Motor neuron (in vitro differentiated cells): Measurements from ENCODE around the gene GARIN3. TPM values are rescaled to one million over a fixed set of nuclear protein-coding genes. Genes with fewer than 3 reads are reported as not detected.
"Not testable (repeated sequence)": the region's sequence is repeated elsewhere in the genome, so short reads cannot be mapped to it uniquely, and the experiment has no call there.

Experiments
- ATAC-seq, 8 experiments: fragments of 200-7000 bp; cut with Tn5 transposase; replicated peaks in 6 of 8; 2 replicates each; pipeline ENCODE4 v1.8.0; 2021; ENCODE audit warnings: mild to moderate bottlenecking in 8 of 8, moderate library complexity in 8 of 8
- H3K27ac ChIP-seq, 2 donors: fragments of 250-450 bp; sonication (Bioruptor Pico); 2 replicates each; pipeline ENCODE4 v1.9.0; 2021; ENCODE audit warnings: antibody characterized with exemption in 2 of 2, mild to moderate bottlenecking in 2 of 2, moderate library complexity in 1 of 2
- H3K4me1 ChIP-seq, 2 donors: fragments of 250-450 bp; sonication (Bioruptor Pico); replicated peaks in 1 of 2; 2 replicates each; pipeline ENCODE4 v1.6.1; 2021; ENCODE audit warnings: antibody characterized with exemption in 2 of 2, mild to moderate bottlenecking in 2 of 2, moderate library complexity in 1 of 2
- H3K4me3 ChIP-seq, 5 donors: fragments of 250-450 bp; sonication (Bioruptor Pico); 2 replicates each; pipeline ENCODE4 v1.9.0; 2021; ENCODE audit warnings: antibody characterized with exemption in 5 of 5, mild to moderate bottlenecking in 5 of 5, moderate library complexity in 4 of 5
- WGBS, 10 experiments: fragments of 450-650 bp; shearing (Covaris generic); methylation state at CpG; one replicate each; pipeline ENCODE4 v1.0.0; 2022; 5-methylcytosine and 5-hydroxymethylcytosine counted together
- in situ Hi-C, 9 experiments: fragments of 400-800 bp; cut with MboI; loops; one replicate each; pipeline ENCODE4 v1.15.0; 2021; ENCODE audit warnings: low sequenced_read_pairs in 9 of 9, low pct_unique_long_range_greater_than_20kb in 2 of 9; ENCODE audit not compliant: unreplicated experiment in 9 of 9
- total RNA-seq, 8 experiments: library from RNA; unstranded; fragments of 300-600 nt; gene quantifications; 2 replicates each; pipeline versions ENCODE4 v1.2.3 to v1.2.4, GENCODE V29; 2022

GARIN3 gene
- total RNA-seq = under 1 TPM in 4 of 8 experiments, not detected in 4; 0.14 to 0.54 (median 0.31) TPM

DNA sequence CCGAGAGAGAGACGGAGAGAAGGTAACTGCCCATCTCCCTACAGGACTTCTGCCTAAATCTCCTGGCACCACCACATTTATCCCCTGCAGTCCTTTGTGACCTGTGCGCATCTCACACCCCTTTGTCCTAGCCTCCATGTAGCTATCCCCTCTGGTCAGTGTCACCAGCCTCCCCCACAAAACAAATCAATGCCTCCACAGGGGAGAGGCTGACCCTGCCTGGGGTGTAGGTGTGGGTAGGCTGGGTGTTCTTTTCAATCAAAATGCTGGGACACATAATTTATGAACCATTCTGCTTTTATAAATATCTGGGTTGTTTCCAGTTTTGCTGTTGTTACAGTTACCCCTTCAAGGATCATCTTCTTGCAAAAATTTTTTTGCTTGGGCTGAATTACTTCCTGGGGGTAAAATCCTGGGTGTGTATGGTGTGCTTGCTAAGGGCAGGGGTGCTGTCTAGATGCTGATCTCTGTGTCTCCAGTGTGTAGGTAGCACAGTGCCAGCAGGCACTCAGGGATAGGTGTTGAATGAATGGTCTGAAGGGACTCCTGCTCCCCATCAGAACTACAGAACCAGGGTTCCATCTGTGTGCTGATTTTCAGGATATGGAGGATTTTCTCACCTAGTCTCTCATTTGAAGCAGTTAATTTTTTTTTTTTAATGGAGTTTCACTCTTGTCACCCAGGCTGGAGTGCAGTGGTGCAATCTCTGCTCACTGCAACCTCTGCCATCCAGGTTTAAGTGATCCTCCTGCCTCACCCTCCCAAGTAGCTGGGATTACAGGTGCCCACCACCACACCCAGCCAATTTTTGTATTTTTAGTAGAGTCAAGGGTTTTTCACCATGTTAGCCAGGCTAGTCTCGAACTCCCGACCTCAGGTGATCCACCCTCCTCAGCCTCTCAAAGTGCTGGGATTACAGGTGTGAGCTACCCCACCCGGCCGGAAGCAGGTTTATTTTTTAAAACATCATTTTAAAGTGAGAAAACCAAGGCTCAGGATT lies at the start of gene GARIN3:
Gene GARIN3 (minus strand): TSS at position 51 of the 1,000 bp plus-strand sequence. CDS start 96 bp downstream, outside the sequence.
- WGBS, 10 experiments = 50 to 100% (median 85%) methylated on average over 1 to 4 of the region's 7 CpGs; no CpG with 5 or more reads in 1 of the 10 experiments
- no peak for ATAC-seq
- no peak within 1 kb of the TSS for H3K27ac ChIP-seq
- no peak within 1 kb of the TSS for H3K4me3 ChIP-seq
- H3K4me1 ChIP-seq = no peaks in the 10 kb centered on the region
- in situ Hi-C loops = loop anchor here in 1 of 9 experiments (25.0 kb wide), 1 partner anchor 121 kb away; no protein-coding TSS in a partner anchor

GRCh38 chr5:157215514-157216167 lies 49.6 kb upstream of the GARIN3 start:
- Histone ChIP-seq H3K4me3 (no peak overlapping the region), H3K27ac (no peak overlapping the region), H3K4me1 (peaks cover 4 to 17% of the 10 kb centered on the region in 2 donors)
- WGBS, 10 experiments = 48 to 100% (median 80%) methylated on average over 1 to 4 of the region's 5 CpGs; no CpG with 5 or more reads in 1 of the 10 experiments
- no peak for ATAC-seq
- in situ Hi-C loops = no loop called here

DNA sequence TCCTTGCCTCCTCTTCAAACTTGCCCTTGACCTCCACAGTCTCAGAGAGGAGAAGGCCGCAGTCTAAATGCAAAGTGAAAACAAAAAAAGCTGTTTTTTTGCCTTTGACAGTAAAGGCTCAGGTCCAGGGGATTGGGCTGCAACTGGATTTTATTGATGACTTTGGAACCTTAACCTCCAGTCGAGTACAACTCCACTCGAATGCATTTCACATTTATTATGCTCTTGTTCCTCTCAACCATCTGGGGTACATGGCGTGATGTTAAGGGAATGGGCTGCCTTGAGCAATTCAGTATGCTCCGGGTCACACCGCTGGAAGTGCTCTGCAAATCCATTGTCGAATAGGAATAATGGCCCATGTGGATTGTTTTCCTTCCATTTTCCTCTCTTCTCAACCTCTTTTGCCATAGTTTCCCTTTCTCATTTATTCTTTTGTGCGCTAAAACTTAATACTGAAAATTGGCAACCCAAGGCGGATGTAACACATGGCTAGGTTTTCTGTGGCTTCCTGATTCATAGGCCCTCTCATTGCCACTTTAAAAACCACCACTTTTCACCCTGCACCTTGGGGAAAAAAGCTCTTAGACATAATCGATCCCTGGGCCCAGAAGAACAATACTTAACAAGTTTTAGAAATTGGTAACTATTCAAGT lies 48.9 kb upstream of the GARIN3 start:
- peaks cover 4 to 17% of the 10 kb centered on the region in 2 donors for H3K4me1 ChIP-seq
- no peak overlapping the region for H3K27ac ChIP-seq
- in situ Hi-C loops = no loop called here
- H3K4me3 ChIP-seq = no peak overlapping the region
- WGBS, 10 experiments = 60 to 88% (median 74%) methylated on average over 1 to 10 of the region's 10 CpGs; no CpG with 5 or more reads in 2 of the 10 experiments
- peak in 4 of 8 experiments; percentile 19 to 92 (median 66) for ATAC-seq

- no peak overlapping the region for H3K27ac ChIP-seq
- peaks cover 4 to 17% of the 10 kb centered on the region in 2 donors for H3K4me1 ChIP-seq
- in situ Hi-C loops = no loop called here
- peak in 3 of 8 experiments; percentile 7 to 63 (median 15) for ATAC-seq
- H3K4me3 ChIP-seq = no peak overlapping the region
These were observed 48.4 kb upstream of the GARIN3 start for GRCh38 chr5:157214415-157214814.

GRCh38 chr5:157213527-157214243 lies 47.6 kb upstream of the GARIN3 start:
- in situ Hi-C loops = no loop called here
- no peak for ATAC-seq
- Histone ChIP-seq H3K4me1 (peaks cover 4 to 17% of the 10 kb centered on the region in 2 donors), H3K27ac (no peak overlapping the region), H3K4me3 (no peak overlapping the region)
- 12 to 100% (median 81%) methylated on average over 2 to 5 of the region's 7 CpGs; no CpG with 5 or more reads in 1 of the 10 experiments for WGBS, 10 experiments

DNA sequence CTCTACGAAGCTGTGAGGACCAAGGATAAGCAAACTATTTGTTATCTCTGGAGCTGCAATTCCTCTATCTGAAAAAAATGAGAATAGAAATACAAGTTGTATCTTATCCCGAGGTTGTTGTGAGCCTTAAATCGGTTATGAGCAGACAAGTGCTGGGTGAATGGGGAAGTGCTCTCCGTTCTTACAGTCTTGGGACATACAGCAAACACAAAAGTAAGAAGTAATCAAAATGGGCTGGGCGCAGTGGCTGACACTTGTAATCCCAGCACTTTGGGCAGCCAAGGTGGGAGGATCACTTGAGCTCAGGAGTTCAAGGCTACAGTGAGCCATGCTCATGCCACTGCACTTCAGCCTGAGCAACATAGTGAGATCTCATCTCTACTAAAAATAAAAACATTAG lies 46.2 kb upstream of the GARIN3 start:
- in situ Hi-C loops = no loop called here
- WGBS, 10 experiments = 0 to 100% (median 61%) methylated on average over 1 to 5 of the region's 5 CpGs; no CpG with 5 or more reads in 1 of the 10 experiments
- Histone ChIP-seq H3K27ac (no peak overlapping the region), H3K4me1 (peaks cover 4 to 17% of the 10 kb centered on the region in 2 donors), H3K4me3 (no peak overlapping the region)
- no peak for ATAC-seq

DNA sequence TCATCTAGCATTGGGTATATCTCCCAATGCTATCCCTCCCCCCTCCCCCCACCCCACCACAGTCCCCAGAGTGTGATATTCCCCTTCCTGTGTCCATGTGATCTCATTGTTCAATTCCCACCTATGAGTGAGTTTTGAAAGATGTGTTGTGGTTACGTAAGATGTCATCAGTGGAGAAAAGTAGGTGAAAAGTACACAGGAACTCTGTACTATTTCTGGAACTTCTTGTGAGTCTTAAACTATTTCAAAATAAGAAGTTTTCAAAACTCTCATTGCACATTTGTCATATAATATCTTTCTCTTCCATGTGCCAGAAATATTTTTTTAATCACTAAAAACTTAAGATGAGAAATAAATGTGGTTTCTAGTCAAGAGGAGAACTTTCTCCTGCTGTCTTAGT lies 44.6 kb upstream of the GARIN3 start:
- ATAC-seq, H3K27ac ChIP-seq, H3K4me3 ChIP-seq, in situ Hi-C loops: not testable (repeated sequence)
- peaks cover 4 to 15% of the 10 kb centered on the region in 2 donors for H3K4me1 ChIP-seq
- WGBS, 10 experiments = 43 to 100% (median 100%) methylated on average over 1 of the region's 1 CpG; no CpG with 5 or more reads in 7 of the 10 experiments

DNA sequence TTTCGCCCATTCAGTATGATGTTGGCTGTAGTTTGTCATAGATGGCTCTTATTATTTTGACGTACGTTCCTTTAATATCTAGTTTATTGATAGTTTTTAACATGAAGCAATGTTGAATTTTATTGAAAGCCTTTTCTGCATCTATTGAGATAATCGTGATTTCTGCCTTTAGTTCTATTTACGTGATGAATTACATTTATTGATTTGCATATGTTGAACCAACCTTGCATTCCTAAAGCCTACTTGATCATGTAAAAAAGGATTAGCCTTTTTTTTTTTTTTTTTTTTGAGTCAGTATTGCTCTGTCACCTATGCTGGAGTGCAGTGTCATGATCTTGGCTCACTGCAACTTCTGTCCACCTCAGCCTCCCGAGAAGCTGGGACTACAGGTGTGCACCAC lies 39.6 kb upstream of the GARIN3 start:
- Histone ChIP-seq H3K27ac (no peak overlapping the region), H3K4me3 (no peak overlapping the region), H3K4me1 (no peaks in the 10 kb centered on the region)
- no peak for ATAC-seq
- in situ Hi-C loops = no loop called here
- whole genome bisulfite sequencing, 10 experiments = 64 to 94% (median 78%) methylated on average over 2 to 6 of the region's 6 CpGs

GRCh38 chr5:157204765-157205164 lies 38.7 kb upstream of the GARIN3 start:
- 21 to 93% (median 86%) methylated on average over 1 to 4 of the region's 4 CpGs for WGBS, 10 experiments

GRCh38 chr5:157203417-157203816 lies 37.4 kb upstream of the GARIN3 start:
- in situ Hi-C loops = no loop called here
- H3K4me1 ChIP-seq = no peaks in the 10 kb centered on the region
- WGBS, 10 experiments = 20 to 100% (median 30%) methylated on average over 2 to 4 of the region's 4 CpGs; no CpG with 5 or more reads in 3 of the 10 experiments
- no peak overlapping the region for H3K27ac ChIP-seq
- no peak overlapping the region for H3K4me3 ChIP-seq
- peak in 1 of 8 experiments; percentile 37 for ATAC-seq

More at GRCh38 chr5:157204765-157205164, 38.7 kb upstream of the GARIN3 start:
- in situ Hi-C loops = no loop called here
- Histone ChIP-seq H3K4me3 (no peak overlapping the region), H3K27ac (no peak overlapping the region), H3K4me1 (no peaks in the 10 kb centered on the region)
- ATAC-seq = no peak

- Histone ChIP-seq H3K27ac (no peak overlapping the region), H3K4me3 (no peak overlapping the region), H3K4me1 (no peaks in the 10 kb centered on the region)
- WGBS, 10 experiments = 6 to 100% (median 80%) methylated on average over 1 to 4 of the region's 4 CpGs
- ATAC-seq = no peak
- in situ Hi-C loops = no loop called here
These were observed 35.8 kb upstream of the GARIN3 start for GRCh38 chr5:157201857-157202256.

GRCh38 chr5:157198277-157198986 lies 32.4 kb upstream of the GARIN3 start:
- no peak overlapping the region for H3K4me3 ChIP-seq
- no peak overlapping the region for H3K27ac ChIP-seq
- H3K4me1 ChIP-seq = no peaks in the 10 kb centered on the region
- 0 to 83% (median 55%) methylated on average over 1 to 4 of the region's 5 CpGs for WGBS, 10 experiments
- in situ Hi-C loops = no loop called here
- peak in 2 of 8 experiments; percentile 84 to 87 for ATAC-seq
